ENCODE results near the gene TCF12.
"Not testable (repeated sequence)": the region's sequence is repeated elsewhere in the genome, so short reads cannot be mapped to it uniquely, and the experiment has no call there.

Gene TCF12

GRCh38 chr15:56948000-56948763 is 29.7 kb downstream of the TCF12 start:
- no peak for DNase-seq

- peak; percentile 11 for DNase-seq
Measured at GRCh38 chr15:56948764-56949101, 30.3 kb downstream of the TCF12 start.

GRCh38 chr15:56950979-56951378 is 32.5 kb downstream of the TCF12 start:
- DNase-seq, result no peak

- no peak for DNase-seq
Measured at GRCh38 chr15:56953790-56954189, 35.3 kb downstream of the TCF12 start.

GRCh38 chr15:56955011-56955410 is 36.6 kb downstream of the TCF12 start:
- DNase-seq, result not testable (repeated sequence)

- DNase-seq, result no peak
Measured at GRCh38 chr15:56956538-56956937, 38.1 kb downstream of the TCF12 start.

GRCh38 chr15:56957812-56958406 is 39.5 kb downstream of the TCF12 start:
- no peak for DNase-seq

GRCh38 chr15:56959318-56959648 is 40.8 kb downstream of the TCF12 start:
- no peak for DNase-seq

- no peak for DNase-seq
Measured at GRCh38 chr15:56960116-56960515, 41.7 kb downstream of the TCF12 start.

GRCh38 chr15:56963126-56963525 is 44.7 kb downstream of the TCF12 start:
- DNase-seq, result no peak

- no peak for DNase-seq
Measured at GRCh38 chr15:56963710-56964109, 45.3 kb downstream of the TCF12 start.

GRCh38 chr15:56964182-56964581 is 45.7 kb downstream of the TCF12 start:
- DNase-seq, result no peak

GRCh38 chr15:56965231-56966013 is 47.0 kb downstream of the TCF12 start:
- no peak for DNase-seq

- DNase-seq, result no peak
Measured at GRCh38 chr15:56967336-56967735, 48.9 kb downstream of the TCF12 start.

GRCh38 chr15:56968256-56968655 is 49.8 kb downstream of the TCF12 start:
- DNase-seq, result no peak

- peak; percentile 17 for DNase-seq
Measured at GRCh38 chr15:56968821-56969220, 50.4 kb downstream of the TCF12 start.

- DNase-seq, result no peak
Measured at GRCh38 chr15:56969265-56969895, 50.9 kb downstream of the TCF12 start.

GRCh38 chr15:56971571-56971970 is 53.1 kb downstream of the TCF12 start:
- DNase-seq, result no peak

- DNase-seq, result no peak
Measured at GRCh38 chr15:56972016-56972415, 53.6 kb downstream of the TCF12 start.

GRCh38 chr15:56972426-56972825 is 54.0 kb downstream of the TCF12 start:
- no peak for DNase-seq

- no peak for DNase-seq
Measured at GRCh38 chr15:56973463-56973862, 55.0 kb downstream of the TCF12 start.

- DNase-seq, result no peak
Measured at GRCh38 chr15:56977232-56977631, 58.8 kb downstream of the TCF12 start.

GRCh38 chr15:56978898-56979662 is 60.6 kb downstream of the TCF12 start:
- peak; percentile 15 for DNase-seq

Measured in NCI-H69 (cell line).